ENCODE data around the gene BLTP3B.

The BLTP3B gene

GRCh38 chr12:100154474-100155247 lies 12.0 kb upstream of the BLTP3B start:
- no peaks in the 10 kb centered on the region for H3K27me3 ChIP-seq (ENCODE audit: insufficient read depth, poor library complexity, severe bottlenecking)
- ATAC-seq (ENCODE audit: low read depth) (peak; percentile 64), DNase-seq (ENCODE audit: low spot score) (no peak)
- no peaks in the 10 kb centered on the region for H3K9me3 ChIP-seq (ENCODE audit: severe bottlenecking)
- TF ChIP-seq CTCF (IDR thresholded peaks at IDR 0.05; ENCODE audit: poor library complexity, severe bottlenecking), result peak; percentile 82
- no peaks in the 10 kb centered on the region for H3K4me1 ChIP-seq (ENCODE audit: insufficient read depth, poor library complexity, severe bottlenecking)
- H3K27ac ChIP-seq (ENCODE audit: poor library complexity, severe bottlenecking), result no peak overlapping the region
- no peaks in the 10 kb centered on the region for H3K36me3 ChIP-seq (ENCODE audit: low read depth)
- H3K4me3 ChIP-seq (ENCODE audit: severe bottlenecking), result no peak overlapping the region

GRCh38 chr12:100153131-100153530 lies 10.5 kb upstream of the BLTP3B start:
- H3K27ac ChIP-seq (ENCODE audit: poor library complexity, severe bottlenecking), result no peak overlapping the region
- H3K36me3 ChIP-seq (ENCODE audit: low read depth), result no peaks in the 10 kb centered on the region
- ATAC-seq (ENCODE audit: low read depth), result no peak
- H3K4me3 ChIP-seq (ENCODE audit: severe bottlenecking), result no peak overlapping the region
- no peak for DNase-seq (ENCODE audit: low spot score)
- no peaks in the 10 kb centered on the region for H3K27me3 ChIP-seq (ENCODE audit: insufficient read depth, poor library complexity, severe bottlenecking)
- no peaks in the 10 kb centered on the region for H3K4me1 ChIP-seq (ENCODE audit: insufficient read depth, poor library complexity, severe bottlenecking)
- no peak for TF ChIP-seq CTCF (IDR thresholded peaks at IDR 0.05; ENCODE audit: poor library complexity, severe bottlenecking)
- no peaks in the 10 kb centered on the region for H3K9me3 ChIP-seq (ENCODE audit: severe bottlenecking)

DNA sequence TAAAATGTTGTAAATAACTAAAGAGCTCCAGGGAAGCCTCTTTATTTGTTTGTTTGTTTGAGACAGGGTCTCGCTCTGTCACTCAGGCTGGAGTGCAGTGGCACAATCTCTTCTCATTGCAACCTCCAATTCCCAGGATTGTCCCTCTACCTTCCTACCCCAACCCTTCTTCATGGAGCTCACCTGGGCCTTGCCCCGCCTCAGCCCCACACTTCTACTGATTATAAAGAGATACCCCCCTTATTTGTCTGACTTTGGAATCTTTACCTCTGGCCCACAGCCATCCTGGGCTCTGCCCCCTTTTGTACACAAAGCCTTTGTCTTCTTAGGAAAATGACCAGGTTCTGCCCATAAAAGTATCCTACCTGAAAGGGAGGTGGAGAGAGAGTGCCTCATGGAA lies 9.1 kb upstream of the BLTP3B start:
- Histone ChIP-seq H3K27ac (ENCODE audit: poor library complexity, severe bottlenecking) (no peak overlapping the region), H3K27me3 (ENCODE audit: insufficient read depth, poor library complexity, severe bottlenecking) (no peaks in the 10 kb centered on the region), H3K4me1 (ENCODE audit: insufficient read depth, poor library complexity, severe bottlenecking) (no peaks in the 10 kb centered on the region), H3K36me3 (ENCODE audit: low read depth) (no peaks in the 10 kb centered on the region), H3K4me3 (ENCODE audit: severe bottlenecking) (no peak overlapping the region), H3K9me3 (ENCODE audit: severe bottlenecking) (no peaks in the 10 kb centered on the region)
- TF ChIP-seq CTCF (IDR thresholded peaks at IDR 0.05; ENCODE audit: poor library complexity, severe bottlenecking), result no peak
- DNase-seq (ENCODE audit: low spot score) (no peak), ATAC-seq (ENCODE audit: low read depth) (no peak)

DNA sequence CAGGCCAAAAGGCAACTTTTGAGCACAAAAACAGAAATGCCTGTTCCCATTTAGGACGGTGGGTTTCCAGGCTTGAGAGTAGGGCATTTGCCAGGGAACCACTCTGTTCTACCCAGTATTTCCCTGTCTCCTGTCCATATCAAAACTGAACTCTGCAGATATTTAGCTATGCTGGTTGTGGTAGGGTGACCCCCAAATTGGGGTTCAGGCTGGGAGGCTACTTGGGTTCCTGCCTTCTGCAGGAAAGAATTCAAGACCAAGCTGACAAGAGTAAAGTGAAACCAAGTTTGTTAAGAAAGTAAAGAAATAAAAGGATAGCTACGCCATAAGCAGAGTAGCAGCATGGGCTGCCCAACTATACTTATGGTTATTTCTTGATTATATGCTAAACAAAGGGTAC lies 3.6 kb upstream of the BLTP3B start:
- no peaks in the 10 kb centered on the region for H3K27me3 ChIP-seq (ENCODE audit: insufficient read depth, poor library complexity, severe bottlenecking)
- ATAC-seq (ENCODE audit: low read depth), result no peak
- no peaks in the 10 kb centered on the region for H3K9me3 ChIP-seq (ENCODE audit: severe bottlenecking)
- DNase-seq (ENCODE audit: low spot score), result no peak
- H3K4me3 ChIP-seq (ENCODE audit: severe bottlenecking), result no peak overlapping the region
- H3K36me3 ChIP-seq (ENCODE audit: low read depth), result peaks cover 1% of the 10 kb centered on the region; the same call in 1 of the 2 replicates
- TF ChIP-seq CTCF (IDR thresholded peaks at IDR 0.05; ENCODE audit: poor library complexity, severe bottlenecking), result no peak
- H3K27ac ChIP-seq (ENCODE audit: poor library complexity, severe bottlenecking), result no peak overlapping the region
- H3K4me1 ChIP-seq (ENCODE audit: insufficient read depth, poor library complexity, severe bottlenecking), result peaks cover 3% of the 10 kb centered on the region

GRCh38 chr12:100145643-100146042 lies 3.0 kb upstream of the BLTP3B start:
- H3K4me1 ChIP-seq (ENCODE audit: insufficient read depth, poor library complexity, severe bottlenecking), result peaks cover 9% of the 10 kb centered on the region
- DNase-seq (ENCODE audit: low spot score), result no peak
- H3K27me3 ChIP-seq (ENCODE audit: insufficient read depth, poor library complexity, severe bottlenecking), result no peaks in the 10 kb centered on the region
- no peak overlapping the region for H3K27ac ChIP-seq (ENCODE audit: poor library complexity, severe bottlenecking)
- H3K4me3 ChIP-seq (ENCODE audit: severe bottlenecking), result no peak overlapping the region
- no peaks in the 10 kb centered on the region for H3K9me3 ChIP-seq (ENCODE audit: severe bottlenecking)
- ATAC-seq (ENCODE audit: low read depth), result no peak
- TF ChIP-seq CTCF (IDR thresholded peaks at IDR 0.05; ENCODE audit: poor library complexity, severe bottlenecking), result no peak
- H3K36me3 ChIP-seq (ENCODE audit: low read depth), result peaks cover 7% of the 10 kb centered on the region; the same call in 1 of the 2 replicates
